A549 (cell line): ENCODE measurements around the gene LRFN4. TPM values are rescaled to one million over a fixed set of nuclear protein-coding genes. Genes with fewer than 3 reads are reported as not detected.

Source experiments
- ATAC-seq, 2 experiments: fragments of 200-7000 bp in 1 of 2; fragments of >200 bp in 1 of 2; cut with Nextera tagmentation in 1 of 2; cut with Tn5 transposase in 1 of 2; 3 replicates each; pipeline versions ENCODE4 v1.8.0 to v1.9.1; 2018 to 2020; ENCODE audit warnings: mild to moderate bottlenecking in 1 of 2, moderate library complexity in 1 of 2
- CTCF ChIA-PET: fragments of 300-600 bp; sonication (Branson Sonifier 250); formaldehyde crosslinking; extraction: SDS; loops from one replicate; lab custom pipeline; 2021; ENCODE audit warnings: antibody characterized with exemption, inconsistent platforms; lab: Yijun Ruan, JAX
- POLR2A ChIA-PET: fragments of 350-600 bp; formaldehyde crosslinking; extraction: SDS; loops from one replicate; lab custom pipeline; 2021; ENCODE audit warnings: antibody characterized with exemption, inconsistent platforms; lab: Yijun Ruan, JAX
- DNase-seq, 2 experiments: peaks; one replicate each; pipeline versions ENCODE4 v3.0.0 to v3.0.0-alpha.2; 2011 to 2016; ENCODE audit warnings: low read depth in 1 of 2, low spot score in 1 of 2
- FAIRE-seq: peaks from 2 replicates; lab custom pipeline; 2011; peaks lifted over from hg19 to GRCh38; lab: Jason Lieb, UNC
- H3K27ac ChIP-seq, 2 experiments: fragments of >200 bp; sonication (Bioruptor Twin); formaldehyde crosslinking; 3 replicates each; pipeline ENCODE4 v1.5.1; 2016 to 2017
- H3K4me1 ChIP-seq: fragments of >200 bp; sonication (Bioruptor Twin); formaldehyde crosslinking; 3 replicates; pipeline ENCODE4 v1.6.1; 2016
- H3K4me2 ChIP-seq: fragments of >200 bp; sonication (Bioruptor Twin); formaldehyde crosslinking; 3 replicates; pipeline ENCODE4 v1.6.1; 2016
- H3K4me3 ChIP-seq: fragments of >200 bp; sonication (Bioruptor Twin); formaldehyde crosslinking; 3 replicates; pipeline ENCODE4 v1.5.1; 2016
- H3K9me3 ChIP-seq: fragments of >200 bp; sonication (Bioruptor Twin); formaldehyde crosslinking; 3 replicates; pipeline ENCODE4 v1.6.1; 2016
- BHLHE40 ChIP-seq: IDR thresholded peaks from 2 replicates; pipeline ENCODE4 v1.6.1; 2012; ENCODE audit warnings: low read depth, low read length, inconsistent platforms
- CEBPB ChIP-seq, 2 experiments: fragments of >200 bp in 1 of 2; sonication (Bioruptor Twin) in 1 of 2; formaldehyde crosslinking in 1 of 2; IDR thresholded peaks; 2 replicates each; pipeline ENCODE4 v1.6.1; 2012 to 2016
- EHF ChIP-seq: fragments of 250-450 bp; sonication (Bioruptor Pico); IDR thresholded peaks from 2 replicates; pipeline ENCODE4 v1.5.0; 2020; ENCODE audit warnings: mild to moderate bottlenecking
- EHMT2 ChIP-seq: fragments of 200-600 bp; sonication (generic); IDR thresholded peaks from 2 replicates; pipeline ENCODE4 v1.6.1; 2016; ENCODE audit warnings: antibody characterized with exemption, low read depth, mild to moderate bottlenecking, moderate library complexity
- FOXS1 ChIP-seq: fragments of 250-450 bp; sonication (Bioruptor Pico); IDR thresholded peaks from 2 replicates; pipeline ENCODE4 v1.5.0; 2020; ENCODE audit warnings: mild to moderate bottlenecking, moderate library complexity
- GATA3 ChIP-seq: IDR thresholded peaks from 2 replicates; pipeline ENCODE4 v1.6.1; 2012; ENCODE audit warnings: borderline replicate concordance
- HEYL ChIP-seq: fragments of 250-450 bp; sonication (Bioruptor Pico); IDR thresholded peaks from 2 replicates; pipeline ENCODE4 v1.8.0; 2021; ENCODE audit warnings: mild to moderate bottlenecking, moderate library complexity
- HOXA7 ChIP-seq: fragments of 250-450 bp; sonication (Bioruptor Pico); IDR thresholded peaks from 2 replicates; pipeline ENCODE4 v1.5.0; 2020; ENCODE audit warnings: mild to moderate bottlenecking, moderate library complexity
- HOXB5 ChIP-seq: fragments of 250-450 bp; sonication (Bioruptor Pico); IDR thresholded peaks from 2 replicates; pipeline ENCODE4 v1.5.0; 2020; ENCODE audit warnings: mild to moderate bottlenecking, moderate library complexity
- MAFK ChIP-seq: fragments of 450-650 bp; IDR thresholded peaks from 2 replicates; pipeline ENCODE4 v1.6.1; 2014; ENCODE audit not compliant: partially characterized antibody
- NPAS2 ChIP-seq: fragments of 250-450 bp; sonication (Bioruptor Pico); IDR thresholded peaks from 2 replicates; pipeline ENCODE4 v1.8.0; 2022; ENCODE audit warnings: mild to moderate bottlenecking, moderate library complexity, borderline replicate concordance
- NR3C1 ChIP-seq: fragments of >200 bp; sonication (Bioruptor Twin); formaldehyde crosslinking; IDR thresholded peaks from 3 replicates; pipeline ENCODE4 v1.6.1; 2017
- RARB ChIP-seq: fragments of 250-450 bp; sonication (Bioruptor Pico); IDR thresholded peaks from 2 replicates; pipeline ENCODE4 v1.8.0; 2021; ENCODE audit warnings: mild to moderate bottlenecking, moderate library complexity
- RNF2 ChIP-seq: fragments of 200-600 bp; sonication (generic); IDR thresholded peaks from 2 replicates; pipeline ENCODE4 v1.6.1; 2016; ENCODE audit warnings: low read depth, mild to moderate bottlenecking, antibody characterized with exemption, moderate library complexity, borderline replicate concordance
- SMC3 ChIP-seq: fragments of >200 bp; sonication (Bioruptor Twin); formaldehyde crosslinking; IDR thresholded peaks from 3 replicates; pipeline ENCODE4 v1.6.1; 2018; ENCODE audit warnings: inconsistent platforms
- TP53 ChIP-seq: fragments of 250-450 bp; sonication (Bioruptor Pico); IDR thresholded peaks from 2 replicates; pipeline ENCODE4 v1.5.0; 2021; ENCODE audit warnings: mild to moderate bottlenecking, moderate library complexity
- ZFP36 ChIP-seq: fragments of 450-650 bp; IDR thresholded peaks from 2 replicates; pipeline ENCODE4 v1.6.1; 2014; ENCODE audit warnings: borderline replicate concordance; ENCODE audit not compliant: partially characterized antibody
- ZSCAN20 ChIP-seq: fragments of 250-450 bp; sonication (Bioruptor Pico); IDR thresholded peaks from 2 replicates; pipeline ENCODE4 v1.8.0; 2022; ENCODE audit warnings: mild to moderate bottlenecking, moderate library complexity
- WGBS: methylation state at CpG from one replicate; pipeline ENCODE4 v1.1.6; 2017; ENCODE audit errors: missing lambda C conversion rate; 5-methylcytosine and 5-hydroxymethylcytosine counted together
- polyA plus RNA-seq, 4 experiments: library from polyadenylated mRNA; depleted of rRNA in 3 of 4; stranded (reverse); fragments of >200 nt; fragmentation: RNase III in 1 of 4; extraction: RNeasy Plus Mini Kit Qiagen cat#74134 plus additional on column Dnase treatment in 1 of 4; gene quantifications; 2 replicates in 3 of 4; 3 replicates in 1 of 4; pipeline ENCODE4 v1.2.3, GENCODE V29; 2011 to 2017
- TF ChIP-seq, protein P1 (sequence below): IDR thresholded peaks from 2 replicates; pipeline ENCODE4 v1.6.1; 2012
- TF ChIP-seq, protein P2 (sequence below): fragments of 200-600 bp; sonication (generic); IDR thresholded peaks from 2 replicates; pipeline ENCODE4 v1.6.1; 2016; ENCODE audit warnings: antibody characterized with exemption, mild to moderate bottlenecking, moderate library complexity
- TF ChIP-seq, protein P3 (sequence below): fragments of 150-350 bp; IDR thresholded peaks from 2 replicates; pipeline ENCODE4 v1.6.1; 2014; ENCODE audit warnings: low read depth, mild to moderate bottlenecking, low read length
- TF ChIP-seq, protein P4 (sequence below): fragments of 250-450 bp; sonication (Bioruptor Pico); IDR thresholded peaks from 2 replicates; pipeline ENCODE4 v1.5.0; 2020; ENCODE audit warnings: low read depth, mild to moderate bottlenecking, moderate library complexity

The LRFN4 gene
- polyA plus RNA-seq, 2 of the 4 experiments (the other 2 are of a cell fraction) = 8.8 to 50.0 TPM

DNA sequence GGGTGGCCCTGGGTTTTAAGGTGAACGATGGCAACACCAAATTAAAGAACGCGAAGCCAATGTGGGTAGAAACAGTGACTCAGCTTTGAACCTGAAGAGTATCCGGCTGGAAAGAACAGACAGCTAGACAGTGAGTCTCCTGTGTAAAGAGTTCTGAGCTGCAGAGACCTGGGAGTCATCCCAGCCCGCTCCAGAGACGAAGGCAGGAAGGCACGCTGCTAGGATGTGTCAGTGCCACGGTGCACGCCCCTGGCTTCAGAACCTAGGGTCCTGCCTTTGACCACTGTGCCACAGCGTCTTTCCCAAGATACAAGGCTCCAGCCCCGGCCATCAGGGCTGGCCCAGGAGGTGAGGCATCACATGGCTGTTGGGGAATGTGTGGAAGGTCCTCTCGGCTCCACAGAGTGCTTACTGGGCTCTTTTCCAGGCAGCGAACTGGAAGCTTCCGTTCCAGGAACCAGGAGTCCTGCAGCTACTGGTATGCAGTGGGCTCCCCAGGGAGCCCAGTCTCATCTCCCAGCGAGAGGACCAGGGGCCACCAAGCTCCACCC lies 29.9 kb downstream of the LRFN4 start (continued):
- TF ChIP-seq, protein P1, sequence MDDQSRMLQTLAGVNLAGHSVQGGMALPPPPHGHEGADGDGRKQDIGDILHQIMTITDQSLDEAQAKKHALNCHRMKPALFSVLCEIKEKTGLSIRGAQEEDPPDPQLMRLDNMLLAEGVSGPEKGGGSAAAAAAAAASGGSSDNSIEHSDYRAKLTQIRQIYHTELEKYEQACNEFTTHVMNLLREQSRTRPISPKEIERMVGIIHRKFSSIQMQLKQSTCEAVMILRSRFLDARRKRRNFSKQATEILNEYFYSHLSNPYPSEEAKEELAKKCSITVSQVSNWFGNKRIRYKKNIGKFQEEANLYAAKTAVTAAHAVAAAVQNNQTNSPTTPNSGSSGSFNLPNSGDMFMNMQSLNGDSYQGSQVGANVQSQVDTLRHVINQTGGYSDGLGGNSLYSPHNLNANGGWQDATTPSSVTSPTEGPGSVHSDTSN = peak; percentile 15; the same call in 1 of the 2 replicates
- TF ChIP-seq GATA3 (peak; percentile 34; the same call in 1 of the 2 replicates), NPAS2 (CRISPR knock-in tag) (no peak), HOXB5 (CRISPR knock-in tag) (0 out of 2 replicates have a peak, but pooled peaks have one; percentile 57), HOXA7 (CRISPR knock-in tag) (no peak), HEYL (CRISPR knock-in tag) (no peak)

DNA sequence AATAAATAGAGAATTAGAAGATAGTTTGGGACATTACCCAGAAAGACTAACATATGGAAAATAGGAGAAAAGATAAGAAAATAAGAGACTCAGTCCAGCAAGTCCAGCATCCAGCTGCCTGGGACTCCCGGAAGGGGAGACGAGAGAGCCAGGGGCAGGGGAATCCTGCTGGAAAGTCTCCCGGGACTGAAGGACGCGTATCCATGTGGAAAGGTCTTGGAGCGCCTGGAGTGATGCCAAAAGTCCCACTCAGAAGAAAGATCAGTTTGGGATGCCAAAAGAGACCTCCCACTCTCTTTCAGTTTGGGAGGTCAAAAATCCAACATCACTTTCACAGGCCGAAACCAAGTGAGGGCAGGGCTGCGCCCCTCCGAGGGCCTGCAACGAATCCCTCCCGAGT lies 30.7 kb downstream of the LRFN4 start:
- Histone ChIP-seq H3K4me1 (peaks cover 94% of the 10 kb centered on the region), H3K4me2 (peak overlapping the region; percentile 73), H3K27ac (peak overlapping the region; percentile 95 to 97), H3K4me3 (no peak overlapping the region), H3K9me3 (no peaks in the 10 kb centered on the region)
- FAIRE-seq = no peak
- TF ChIP-seq HOXA7 (CRISPR knock-in tag) (no peak), TP53 (CRISPR knock-in tag) (no peak)
- TF ChIP-seq, protein P2, sequence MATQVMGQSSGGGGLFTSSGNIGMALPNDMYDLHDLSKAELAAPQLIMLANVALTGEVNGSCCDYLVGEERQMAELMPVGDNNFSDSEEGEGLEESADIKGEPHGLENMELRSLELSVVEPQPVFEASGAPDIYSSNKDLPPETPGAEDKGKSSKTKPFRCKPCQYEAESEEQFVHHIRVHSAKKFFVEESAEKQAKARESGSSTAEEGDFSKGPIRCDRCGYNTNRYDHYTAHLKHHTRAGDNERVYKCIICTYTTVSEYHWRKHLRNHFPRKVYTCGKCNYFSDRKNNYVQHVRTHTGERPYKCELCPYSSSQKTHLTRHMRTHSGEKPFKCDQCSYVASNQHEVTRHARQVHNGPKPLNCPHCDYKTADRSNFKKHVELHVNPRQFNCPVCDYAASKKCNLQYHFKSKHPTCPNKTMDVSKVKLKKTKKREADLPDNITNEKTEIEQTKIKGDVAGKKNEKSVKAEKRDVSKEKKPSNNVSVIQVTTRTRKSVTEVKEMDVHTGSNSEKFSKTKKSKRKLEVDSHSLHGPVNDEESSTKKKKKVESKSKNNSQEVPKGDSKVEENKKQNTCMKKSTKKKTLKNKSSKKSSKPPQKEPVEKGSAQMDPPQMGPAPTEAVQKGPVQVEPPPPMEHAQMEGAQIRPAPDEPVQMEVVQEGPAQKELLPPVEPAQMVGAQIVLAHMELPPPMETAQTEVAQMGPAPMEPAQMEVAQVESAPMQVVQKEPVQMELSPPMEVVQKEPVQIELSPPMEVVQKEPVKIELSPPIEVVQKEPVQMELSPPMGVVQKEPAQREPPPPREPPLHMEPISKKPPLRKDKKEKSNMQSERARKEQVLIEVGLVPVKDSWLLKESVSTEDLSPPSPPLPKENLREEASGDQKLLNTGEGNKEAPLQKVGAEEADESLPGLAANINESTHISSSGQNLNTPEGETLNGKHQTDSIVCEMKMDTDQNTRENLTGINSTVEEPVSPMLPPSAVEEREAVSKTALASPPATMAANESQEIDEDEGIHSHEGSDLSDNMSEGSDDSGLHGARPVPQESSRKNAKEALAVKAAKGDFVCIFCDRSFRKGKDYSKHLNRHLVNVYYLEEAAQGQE = no peak
- POLR2A ChIA-PET = interaction anchor here (0.6 to 1.4 kb wide), 6 partner anchors 31 to 1641 kb away, joined by 3 to 6 read pairs (median 4); partner anchors contain the start of gene RCE1
- CTCF ChIA-PET = interaction anchor here (1.1 to 13.1 kb wide), 10 partner anchors 11 to 185 kb away, joined by 3 to 135 read pairs (median 5); partner anchors contain the start of gene C11orf86
- ATAC-seq = no peak
- 71% methylated on average over 11 of the region's 11 CpGs for WGBS
- no peak for DNase-seq

DNA sequence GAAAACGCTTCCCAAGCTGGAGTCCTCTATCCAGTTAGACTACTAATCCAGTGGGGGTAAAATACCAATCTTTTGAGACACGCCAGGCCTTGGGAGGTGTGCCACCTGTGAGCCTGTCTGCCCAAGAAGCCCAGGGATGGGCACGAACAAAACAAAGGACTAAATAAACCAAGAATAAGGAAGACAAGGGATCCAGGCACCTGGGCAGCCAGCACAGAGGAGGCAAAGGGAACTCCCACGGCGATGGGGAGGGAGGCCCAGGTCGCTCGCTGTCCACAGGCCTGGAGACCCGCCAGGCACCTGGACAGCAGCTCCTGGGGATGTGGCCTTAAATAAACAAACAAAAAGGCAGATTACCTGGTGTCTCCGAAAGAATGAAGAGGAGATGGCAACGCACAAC lies 31.4 kb downstream of the LRFN4 start:
- peak overlapping the region; percentile 73; the same call in 2 of the 3 replicates for H3K4me2 ChIP-seq
- TF ChIP-seq NPAS2 (CRISPR knock-in tag) (no peak), FOXS1 (no peak), NR3C1 (no peak), BHLHE40 (no peak)
- H3K4me3 ChIP-seq = no peak overlapping the region
- 90% methylated on average over 10 of the region's 10 CpGs for WGBS
- peak overlapping the region; percentile 95 to 97 for H3K27ac ChIP-seq
- FAIRE-seq (no peak), DNase-seq (no peak), ATAC-seq (no peak)
- no peaks in the 10 kb centered on the region for H3K9me3 ChIP-seq
- POLR2A ChIA-PET = no interaction called here
- H3K4me1 ChIP-seq = peaks cover 94% of the 10 kb centered on the region
- CTCF ChIA-PET = interaction anchor here (0.7 to 13.1 kb wide), 7 partner anchors 11 to 192 kb away, joined by 3 to 135 read pairs (median 5); partner anchors contain the start of gene C11orf86

DNA sequence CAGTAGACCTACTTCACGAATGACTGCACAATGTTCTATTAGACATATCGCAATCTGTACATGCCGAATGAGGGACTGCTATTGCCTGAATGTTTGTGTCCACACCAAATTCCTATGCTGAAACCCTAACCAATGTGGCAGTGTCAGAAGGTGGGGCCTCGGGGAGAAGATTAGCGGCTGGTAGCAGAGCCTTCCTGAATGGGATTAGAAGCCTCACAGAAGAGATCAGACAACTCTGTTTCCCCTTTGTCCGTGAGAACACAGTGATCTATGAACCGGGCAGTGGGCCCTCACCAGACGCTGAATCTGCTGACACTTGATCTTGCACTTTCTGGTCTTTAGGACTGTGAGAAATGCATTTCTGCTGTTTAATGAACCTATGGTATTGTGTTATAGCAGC lies 33.1 kb downstream of the LRFN4 start:
- ChIA-PET CTCF (interaction anchor here (1.9 kb wide), 1 partner anchor 86 kb away, joined by 7 read pairs; the partner anchor contains the start of gene C11orf86), POLR2A (no interaction called here)
- Histone ChIP-seq H3K9me3 (no peaks in the 10 kb centered on the region), H3K4me1 (peaks cover 86% of the 10 kb centered on the region), H3K4me2 (peak overlapping the region; percentile 25; the same call in 1 of the 3 replicates), H3K4me3 (no peak overlapping the region), H3K27ac (peak overlapping the region; percentile 95 to 97)
- DNase-seq (no peak), ATAC-seq (no peak), FAIRE-seq (no peak)
- WGBS = 79% methylated on average over 8 of the region's 8 CpGs
- no peak for TF ChIP-seq SMC3
- TF ChIP-seq NPAS2 (CRISPR knock-in tag) = no peak
- no peak for TF ChIP-seq ZSCAN20
- no peak for TF ChIP-seq CEBPB (IDR thresholded peaks at IDR 0.05)
- no peak for TF ChIP-seq EHF (CRISPR knock-in tag)
- TF ChIP-seq ZFP36 = no peak
- no peak for TF ChIP-seq MAFK
- no peak for TF ChIP-seq NR3C1
- TF ChIP-seq EHMT2 = no peak
- TF ChIP-seq, protein P3, sequence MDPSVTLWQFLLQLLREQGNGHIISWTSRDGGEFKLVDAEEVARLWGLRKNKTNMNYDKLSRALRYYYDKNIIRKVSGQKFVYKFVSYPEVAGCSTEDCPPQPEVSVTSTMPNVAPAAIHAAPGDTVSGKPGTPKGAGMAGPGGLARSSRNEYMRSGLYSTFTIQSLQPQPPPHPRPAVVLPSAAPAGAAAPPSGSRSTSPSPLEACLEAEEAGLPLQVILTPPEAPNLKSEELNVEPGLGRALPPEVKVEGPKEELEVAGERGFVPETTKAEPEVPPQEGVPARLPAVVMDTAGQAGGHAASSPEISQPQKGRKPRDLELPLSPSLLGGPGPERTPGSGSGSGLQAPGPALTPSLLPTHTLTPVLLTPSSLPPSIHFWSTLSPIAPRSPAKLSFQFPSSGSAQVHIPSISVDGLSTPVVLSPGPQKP = no peak
- TF ChIP-seq, protein P4, sequence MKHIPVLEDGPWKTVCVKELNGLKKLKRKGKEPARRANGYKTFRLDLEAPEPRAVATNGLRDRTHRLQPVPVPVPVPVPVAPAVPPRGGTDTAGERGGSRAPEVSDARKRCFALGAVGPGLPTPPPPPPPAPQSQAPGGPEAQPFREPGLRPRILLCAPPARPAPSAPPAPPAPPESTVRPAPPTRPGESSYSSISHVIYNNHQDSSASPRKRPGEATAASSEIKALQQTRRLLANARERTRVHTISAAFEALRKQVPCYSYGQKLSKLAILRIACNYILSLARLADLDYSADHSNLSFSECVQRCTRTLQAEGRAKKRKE (CRISPR knock-in tag) = no peak
- no peak for TF ChIP-seq RNF2
- TF ChIP-seq RARB (CRISPR knock-in tag) = no peak
